NCI-H82 (cell line): Measurements from ENCODE around the gene GATA3.
A peak's percentile ranks its signal among the peaks of the same experiment; 100 is the strongest.
"Not testable (repeated sequence)": the region's sequence is repeated elsewhere in the genome, so short reads cannot be mapped to it uniquely, and the experiment has no call there.

ENCODE experiments used
- DNase-seq: peaks from one replicate; lab custom pipeline; 2025; lab: John Stamatoyannopoulos, UW

GATA3 gene

GRCh38 chr10:8054494-8055407, at the start of gene GATA3:
TSS of gene GATA3 (plus strand) at chr10:8054688. CDS start at chr10:8055656, 968 bp downstream.
- DNase-seq = peak; percentile 45

GRCh38 chr10:8006274-8006999, 48.1 kb upstream of the GATA3 start:
- no peak for DNase-seq

GRCh38 chr10:8009031-8009430, 45.5 kb upstream of the GATA3 start:
- no peak for DNase-seq

- no peak for DNase-seq
Measured at GRCh38 chr10:8013006-8013405, 41.5 kb upstream of the GATA3 start.

- no peak for DNase-seq
Measured at GRCh38 chr10:8013619-8014018, 40.9 kb upstream of the GATA3 start.

- no peak for DNase-seq
Measured at GRCh38 chr10:8014649-8015048, 39.8 kb upstream of the GATA3 start.

GRCh38 chr10:8017277-8017676, 37.2 kb upstream of the GATA3 start:
- no peak for DNase-seq

GRCh38 chr10:8023321-8023720, 31.2 kb upstream of the GATA3 start:
- no peak for DNase-seq

- no peak for DNase-seq
Measured at GRCh38 chr10:8023851-8024250, 30.6 kb upstream of the GATA3 start.

- no peak for DNase-seq
Measured at GRCh38 chr10:8026349-8027259, 27.9 kb upstream of the GATA3 start.

- not testable (repeated sequence) for DNase-seq
Measured at GRCh38 chr10:8031211-8031610, 23.3 kb upstream of the GATA3 start.

GRCh38 chr10:8032558-8032957, 21.9 kb upstream of the GATA3 start:
- DNase-seq = no peak

GRCh38 chr10:8033812-8034465, 20.5 kb upstream of the GATA3 start:
- DNase-seq = no peak

GRCh38 chr10:8034466-8035005, 20.0 kb upstream of the GATA3 start:
- DNase-seq = no peak

- no peak for DNase-seq
Measured at GRCh38 chr10:8035006-8035640, 19.4 kb upstream of the GATA3 start.

- no peak for DNase-seq
Measured at GRCh38 chr10:8035641-8036470, 18.6 kb upstream of the GATA3 start.

GRCh38 chr10:8036506-8037198, 17.8 kb upstream of the GATA3 start:
- DNase-seq = no peak

- no peak for DNase-seq
Measured at GRCh38 chr10:8037199-8037801, 17.2 kb upstream of the GATA3 start.
